HG02610 (cell line): ENCODE data around the gene DNM2.

Experiments
- ATAC-seq: cut with Tn5 transposase; IDR thresholded peaks from one replicate; pipeline ENCODE4 v1.9.1; 2021; ENCODE audit warnings: mild to moderate bottlenecking, moderate library complexity; ENCODE audit not compliant: unreplicated experiment

DNM2 gene

GRCh38 chr19:10811391-10812111 lies 93.7 kb downstream of the DNM2 start:
- no peak for ATAC-seq

- ATAC-seq: no peak
Measured at GRCh38 chr19:10812196-10812595, 94.3 kb downstream of the DNM2 start.

- no peak for ATAC-seq
Measured at GRCh38 chr19:10812902-10813404, 95.1 kb downstream of the DNM2 start.

- ATAC-seq: no peak
Measured at GRCh38 chr19:10815007-10815536, 97.2 kb downstream of the DNM2 start.

GRCh38 chr19:10815969-10816644 lies 98.2 kb downstream of the DNM2 start:
- no peak for ATAC-seq

- ATAC-seq: no peak
Measured at GRCh38 chr19:10816691-10817090, 98.8 kb downstream of the DNM2 start.

- no peak for ATAC-seq
Measured at GRCh38 chr19:10817291-10818038, 99.6 kb downstream of the DNM2 start.

GRCh38 chr19:10818301-10819123 lies 100.6 kb downstream of the DNM2 start:
- ATAC-seq: no peak

GRCh38 chr19:10819124-10820060 lies 101.5 kb downstream of the DNM2 start:
- no peak for ATAC-seq

- no peak for ATAC-seq
Measured at GRCh38 chr19:10820173-10820572, 102.3 kb downstream of the DNM2 start.

GRCh38 chr19:10823690-10824089 lies 105.8 kb downstream of the DNM2 start:
- no peak for ATAC-seq

GRCh38 chr19:10826231-10826630 lies 108.4 kb downstream of the DNM2 start:
- no peak for ATAC-seq

- no peak for ATAC-seq
Measured at GRCh38 chr19:10826846-10827245, 109.0 kb downstream of the DNM2 start.

GRCh38 chr19:10828981-10829821 lies 111.3 kb downstream of the DNM2 start:
- no peak for ATAC-seq

- ATAC-seq: no peak
Measured at GRCh38 chr19:10829967-10830366, 112.1 kb downstream of the DNM2 start.

GRCh38 chr19:10830370-10830769 lies 112.5 kb downstream of the DNM2 start:
- ATAC-seq: no peak

GRCh38 chr19:10830931-10831779 lies 113.3 kb downstream of the DNM2 start:
- ATAC-seq: no peak
